Non-pigmented ciliary epithelial cell (primary cell): Measurements from ENCODE around the gene TNNC1.

Experiments
- DNase-seq: peaks from one replicate; pipeline ENCODE4 v3.0.0-alpha.2; 2010; ENCODE audit warnings: low read depth

Gene TNNC1

DNA sequence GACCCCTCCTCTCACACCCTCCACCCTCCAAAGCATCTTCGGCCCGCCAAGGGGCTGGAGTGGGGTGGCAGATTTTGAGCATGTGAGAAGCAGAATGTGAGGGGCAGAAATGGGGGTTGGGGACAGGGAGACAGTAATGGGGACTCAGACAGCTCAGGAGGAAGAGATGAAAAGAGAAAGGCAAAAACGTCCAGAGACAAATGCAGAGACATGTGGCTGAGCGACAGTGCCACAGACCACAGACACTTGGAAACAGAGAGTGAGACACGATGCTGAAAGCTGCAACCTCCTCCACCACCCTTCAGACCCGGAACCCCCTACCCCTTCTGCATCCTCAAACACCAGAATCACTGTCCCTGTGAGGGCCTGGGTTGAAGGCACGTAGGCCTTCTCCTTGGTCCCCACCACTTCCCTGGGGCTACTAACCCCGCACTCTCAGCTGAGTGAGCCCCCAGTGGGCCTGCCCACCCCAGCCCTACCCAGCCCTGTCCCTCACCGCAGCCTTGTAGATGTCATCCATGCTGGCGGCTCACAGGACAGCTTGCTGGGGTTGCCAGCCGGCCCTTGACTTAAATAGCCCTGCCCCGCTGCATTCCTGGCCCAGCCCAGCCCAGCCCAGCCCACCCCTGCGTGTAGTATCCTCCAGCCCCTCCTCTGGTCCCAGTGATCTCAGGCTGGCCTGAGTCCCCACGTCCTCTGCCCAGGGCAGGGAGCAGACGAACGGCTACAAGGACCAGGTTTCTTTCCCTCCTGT, at the start of gene TNNC1:
Gene TNNC1 (minus strand): TSS at position 546 of the 754 bp plus-strand sequence. CDS start 26 bp downstream, at position 520.
- DNase-seq = no peak

GRCh38 chr3:52502808-52503350, 49.0 kb upstream of the TNNC1 start:
- no peak for DNase-seq

DNA sequence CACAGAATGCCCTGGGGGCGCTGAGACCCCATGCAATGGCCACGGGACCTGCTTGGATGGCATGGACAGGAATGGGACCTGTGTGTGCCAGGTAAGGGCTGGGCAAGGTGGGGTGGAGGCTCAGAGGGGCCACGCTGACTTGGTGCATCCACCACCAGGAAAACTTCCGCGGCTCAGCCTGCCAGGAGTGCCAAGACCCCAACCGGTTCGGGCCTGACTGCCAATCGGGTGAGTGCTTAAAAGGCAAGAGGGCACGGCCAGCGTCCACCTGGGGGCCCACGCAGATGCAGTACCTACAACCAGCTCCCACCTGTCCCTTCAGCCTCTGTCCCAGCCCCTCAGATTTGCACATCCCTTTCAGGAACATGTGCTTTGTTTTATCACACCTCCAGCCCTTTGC, 48.2 kb upstream of the TNNC1 start:
- no peak for DNase-seq

- no peak for DNase-seq
These were observed 47.2 kb upstream of the TNNC1 start for GRCh38 chr3:52501046-52501445.

DNA sequence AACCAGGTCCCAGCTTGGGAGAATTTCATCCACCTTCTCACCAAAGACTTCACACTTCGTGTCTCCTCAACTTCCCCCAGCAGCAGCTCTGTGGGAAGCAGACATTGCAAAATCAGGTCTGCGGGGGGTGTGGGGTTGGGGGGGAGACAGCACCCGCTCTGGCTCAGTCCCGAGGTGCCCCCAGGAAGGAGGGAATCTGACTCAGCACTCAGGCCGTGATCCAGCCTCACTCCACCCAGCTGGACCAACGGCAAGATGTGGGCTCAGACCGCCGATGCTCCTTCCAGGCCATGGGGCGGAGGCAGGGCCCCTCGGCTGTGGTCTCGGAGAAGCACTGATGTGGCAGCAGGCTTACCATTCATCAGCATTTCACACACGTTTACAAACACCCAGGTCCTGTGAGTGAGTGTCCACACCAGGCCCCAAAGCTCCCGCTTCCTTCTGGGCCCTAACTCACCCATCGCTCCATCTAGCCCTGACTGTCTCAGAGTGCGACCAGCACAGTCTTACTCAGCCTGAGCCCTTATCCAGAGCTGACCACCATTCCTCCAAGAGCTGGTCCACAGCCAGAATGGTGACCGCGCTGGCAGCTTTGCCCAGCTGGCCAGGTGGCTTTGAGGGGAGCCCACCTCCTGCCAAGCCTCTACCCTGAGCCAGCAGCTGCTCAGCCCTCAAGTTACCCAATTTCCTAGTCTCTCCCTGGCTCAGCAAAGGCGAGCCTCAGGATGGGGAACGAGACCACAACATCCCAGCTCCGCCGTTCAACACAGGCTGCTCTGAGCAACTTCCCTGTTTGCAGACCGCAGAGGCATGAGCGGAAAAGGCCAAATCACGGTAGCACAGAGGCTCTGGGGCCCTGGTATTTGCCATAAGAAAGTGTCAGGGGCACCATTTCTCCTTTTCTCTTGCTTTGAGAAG, 44.6 kb upstream of the TNNC1 start:
- DNase-seq = no peak

- DNase-seq = no peak
These were observed 42.1 kb upstream of the TNNC1 start for GRCh38 chr3:52495777-52496602.

DNA sequence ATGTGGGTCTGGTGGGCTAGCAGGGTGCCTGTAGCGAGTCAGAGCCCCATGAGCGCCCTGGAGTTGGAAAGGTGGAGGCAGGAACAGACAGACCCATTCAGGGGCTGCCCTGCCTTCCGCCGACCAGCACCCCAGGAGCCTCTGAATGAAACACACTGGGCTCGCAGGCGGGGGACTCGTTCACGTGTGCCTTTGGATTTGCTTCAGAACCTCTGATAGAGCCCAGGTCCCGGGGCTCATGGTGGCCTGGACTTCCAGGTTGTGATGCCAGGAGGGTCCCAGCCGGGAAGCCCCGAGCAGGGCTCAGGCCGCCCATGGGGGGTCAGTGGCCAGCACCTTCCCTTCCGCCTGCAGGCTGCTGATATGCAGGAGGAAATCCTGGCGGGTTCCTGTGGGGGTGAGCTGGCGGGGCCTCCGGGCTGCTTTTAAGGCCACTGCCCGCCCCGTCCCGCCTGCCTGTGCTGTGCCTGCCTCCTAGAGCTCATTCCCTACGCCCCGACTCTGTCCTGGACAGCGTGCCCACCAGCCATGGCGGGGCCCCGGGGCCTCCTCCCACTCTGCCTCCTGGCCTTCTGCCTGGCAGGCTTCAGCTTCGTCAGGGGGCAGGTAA, 41.1 kb upstream of the TNNC1 start, which contains the start of gene STAB1:
Gene STAB1 (plus strand): TSS at position 453 of the 610 bp plus-strand sequence. CDS start 76 bp downstream, at position 529.
- DNase-seq = no peak

DNA sequence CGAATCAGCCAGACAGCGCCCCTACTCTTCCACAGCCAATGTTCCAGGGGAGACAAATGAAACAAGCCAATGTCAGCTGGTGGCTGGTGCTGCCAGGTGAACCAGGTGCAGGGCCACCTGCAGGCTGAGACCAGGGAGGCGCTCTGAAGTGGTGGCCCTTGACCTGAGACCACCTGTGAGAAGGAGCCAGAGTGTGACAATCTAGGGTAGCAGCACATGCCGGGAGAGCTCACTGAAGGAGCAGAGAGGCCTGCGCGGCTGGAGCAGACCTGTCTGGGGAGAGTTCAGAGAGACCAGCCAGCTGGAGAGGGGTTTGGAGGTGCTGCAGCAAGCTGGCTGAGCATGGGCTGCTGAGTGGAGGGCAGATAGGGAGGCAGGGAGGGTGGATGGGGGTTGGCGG, 40.6 kb upstream of the TNNC1 start:
- DNase-seq = no peak

DNA sequence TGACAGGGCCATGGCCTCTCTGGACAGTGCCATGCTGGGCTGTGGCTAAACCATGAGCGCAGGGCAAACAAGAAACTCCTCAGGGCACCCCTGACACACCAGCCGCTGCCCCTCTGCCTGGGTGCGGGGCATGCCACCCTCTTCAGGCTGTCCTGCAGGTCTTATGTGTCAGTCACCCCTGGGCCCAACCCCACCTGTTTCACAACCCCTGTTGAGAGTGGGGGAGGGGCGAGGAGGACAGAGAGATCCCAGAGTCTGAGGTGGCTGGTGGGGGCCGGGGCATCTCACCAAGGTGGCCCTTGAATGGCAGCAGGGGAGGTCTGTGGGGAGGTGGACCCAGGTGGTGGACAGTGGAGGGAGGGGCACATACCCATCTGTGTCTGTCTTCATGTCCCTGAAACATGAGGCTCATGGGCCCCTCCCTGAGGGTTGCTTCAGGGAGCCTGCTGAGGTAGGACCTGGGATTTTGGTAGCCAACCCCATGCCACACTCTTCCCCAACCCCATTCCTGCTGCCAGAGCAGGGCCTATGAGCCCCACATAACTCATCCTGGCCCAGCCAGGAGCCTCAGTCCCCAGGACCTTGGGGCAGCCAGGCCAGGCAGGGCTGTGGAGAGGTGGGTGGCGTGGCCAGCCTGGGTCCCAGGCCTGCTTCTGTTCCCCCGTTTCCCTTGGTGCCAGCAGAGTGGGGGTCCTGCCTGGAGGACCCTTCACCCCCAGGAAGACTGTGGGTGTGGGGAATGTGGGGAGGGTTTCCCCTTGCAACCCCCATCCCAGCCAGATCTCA, 39.6 kb upstream of the TNNC1 start:
- no peak for DNase-seq

DNA sequence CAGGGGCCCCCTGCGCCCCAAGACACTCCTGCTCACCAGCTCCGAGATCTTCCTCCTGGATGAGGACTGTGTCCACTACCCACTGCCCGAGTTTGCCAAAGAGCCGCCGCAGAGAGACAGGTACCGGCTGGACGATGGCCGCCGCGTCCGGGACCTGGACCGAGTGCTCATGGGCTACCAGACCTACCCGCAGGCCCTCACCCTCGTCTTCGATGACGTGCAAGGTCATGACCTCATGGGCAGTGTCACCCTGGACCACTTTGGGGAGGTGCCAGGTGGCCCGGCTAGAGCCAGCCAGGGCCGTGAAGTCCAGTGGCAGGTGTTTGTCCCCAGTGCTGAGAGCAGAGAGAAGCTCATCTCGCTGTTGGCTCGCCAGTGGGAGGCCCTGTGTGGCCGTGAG, 38.2 kb upstream of the TNNC1 start:
- no peak for DNase-seq

DNA sequence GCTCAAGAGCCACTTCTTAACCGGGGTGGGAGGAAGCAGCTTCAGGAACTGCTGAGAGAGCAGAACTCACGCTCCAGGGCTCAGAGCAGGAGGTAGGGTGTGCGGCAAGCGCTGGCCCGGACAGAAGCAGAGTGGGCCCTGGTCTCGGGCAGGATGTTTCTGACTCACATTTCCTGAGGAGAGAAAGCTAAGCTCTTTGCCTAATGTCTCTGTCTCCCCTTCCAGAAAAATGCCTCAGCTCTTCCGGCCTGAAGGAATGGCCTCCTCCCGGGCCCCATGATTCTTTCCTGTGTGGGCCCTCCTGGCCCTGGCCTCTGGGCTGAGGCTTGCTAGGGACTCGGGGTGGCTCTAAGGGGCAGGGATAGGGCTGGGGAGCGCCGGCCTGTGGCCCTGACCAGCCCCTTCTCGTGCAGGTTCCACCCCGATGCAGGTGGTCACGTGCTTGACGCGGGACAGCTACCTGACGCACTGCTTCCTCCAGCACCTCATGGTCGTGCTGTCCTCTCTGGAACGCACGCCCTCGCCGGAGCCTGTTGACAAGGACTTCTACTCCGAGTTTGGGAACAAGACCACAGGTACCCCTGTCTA, 37.2 kb upstream of the TNNC1 start:
- DNase-seq = no peak

GRCh38 chr3:52490035-52490938, 36.4 kb upstream of the TNNC1 start:
- no peak for DNase-seq

DNA sequence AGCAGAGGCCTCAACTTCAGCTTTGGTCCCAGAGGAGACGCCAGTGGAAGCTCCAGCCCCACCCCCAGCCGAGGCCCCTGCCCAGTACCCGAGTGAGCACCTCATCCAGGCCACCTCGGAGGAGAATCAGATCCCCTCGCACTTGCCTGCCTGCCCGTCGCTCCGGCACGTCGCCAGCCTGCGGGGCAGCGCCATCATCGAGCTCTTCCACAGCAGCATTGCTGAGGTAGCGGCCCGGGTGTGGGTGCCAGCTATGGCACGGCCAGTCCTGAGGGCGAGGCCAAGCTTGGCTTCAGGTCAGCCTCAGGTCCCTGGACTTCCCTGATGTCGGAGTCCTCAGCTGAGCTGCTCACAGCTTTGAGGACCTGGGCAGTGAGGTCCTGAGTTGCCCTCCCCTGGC, 35.6 kb upstream of the TNNC1 start:
- DNase-seq = no peak

- DNase-seq = no peak
These were observed 34.9 kb upstream of the TNNC1 start for GRCh38 chr3:52488746-52489145.

DNA sequence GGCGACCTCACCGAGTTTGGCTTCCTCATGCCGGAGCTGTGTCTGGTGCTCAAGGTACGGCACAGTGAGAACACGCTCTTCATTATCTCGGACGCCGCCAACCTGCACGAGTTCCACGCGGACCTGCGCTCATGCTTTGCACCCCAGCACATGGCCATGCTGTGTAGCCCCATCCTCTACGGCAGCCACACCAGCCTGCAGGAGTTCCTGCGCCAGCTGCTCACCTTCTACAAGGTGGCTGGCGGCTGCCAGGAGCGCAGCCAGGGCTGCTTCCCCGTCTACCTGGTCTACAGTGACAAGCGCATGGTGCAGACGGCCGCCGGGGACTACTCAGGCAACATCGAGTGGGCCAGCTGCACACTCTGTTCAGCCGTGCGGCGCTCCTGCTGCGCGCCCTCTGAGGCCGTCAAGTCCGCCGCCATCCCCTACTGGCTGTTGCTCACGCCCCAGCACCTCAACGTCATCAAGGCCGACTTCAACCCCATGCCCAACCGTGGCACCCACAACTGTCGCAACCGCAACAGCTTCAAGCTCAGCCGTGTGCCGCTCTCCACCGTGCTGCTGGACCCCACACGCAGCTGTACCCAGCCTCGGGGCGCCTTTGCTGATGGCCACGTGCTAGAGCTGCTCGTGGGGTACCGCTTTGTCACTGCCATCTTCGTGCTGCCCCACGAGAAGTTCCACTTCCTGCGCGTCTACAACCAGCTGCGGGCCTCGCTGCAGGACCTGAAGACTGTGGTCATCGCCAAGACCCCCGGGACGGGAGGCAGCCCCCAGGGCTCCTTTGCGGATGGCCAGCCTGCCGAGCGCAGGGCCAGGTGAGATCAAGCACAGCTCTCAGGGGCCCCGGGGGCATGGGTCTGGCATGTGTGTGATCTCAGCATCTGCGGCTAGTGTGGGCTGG, 34.2 kb upstream of the TNNC1 start:
- no peak for DNase-seq

DNA sequence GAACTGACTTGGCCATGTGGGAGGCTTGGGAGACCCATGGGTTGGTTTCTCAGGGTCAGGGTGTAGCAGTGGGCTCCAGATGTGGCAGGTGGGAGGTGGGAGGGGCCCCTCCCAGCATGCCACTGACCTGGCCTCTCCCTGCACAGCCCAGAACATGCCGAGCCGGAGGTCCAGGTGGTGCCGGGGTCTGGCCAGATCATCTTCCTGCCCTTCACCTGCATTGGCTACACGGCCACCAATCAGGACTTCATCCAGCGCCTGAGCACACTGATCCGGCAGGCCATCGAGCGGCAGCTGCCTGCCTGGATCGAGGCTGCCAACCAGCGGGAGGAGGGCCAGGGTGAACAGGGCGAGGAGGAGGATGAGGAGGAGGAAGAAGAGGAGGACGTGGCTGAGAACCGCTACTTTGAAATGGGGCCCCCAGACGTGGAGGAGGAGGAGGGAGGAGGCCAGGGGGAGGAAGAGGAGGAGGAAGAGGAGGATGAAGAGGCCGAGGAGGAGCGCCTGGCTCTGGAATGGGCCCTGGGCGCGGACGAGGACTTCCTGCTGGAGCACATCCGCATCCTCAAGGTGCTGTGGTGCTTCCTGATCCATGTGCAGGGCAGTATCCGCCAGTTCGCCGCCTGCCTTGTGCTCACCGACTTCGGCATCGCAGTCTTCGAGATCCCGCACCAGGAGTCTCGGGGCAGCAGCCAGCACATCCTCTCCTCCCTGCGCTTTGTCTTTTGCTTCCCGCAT, 33.4 kb upstream of the TNNC1 start:
- DNase-seq = no peak

- no peak for DNase-seq
These were observed 31.0 kb upstream of the TNNC1 start for GRCh38 chr3:52484680-52485461.
